Stomach (tissue), 9 donors: Measurements from ENCODE around the gene SRP68. TPM values are rescaled to one million over a fixed set of nuclear protein-coding genes. Genes with fewer than 3 reads are reported as not detected.

Experiments used
- DNase-seq, 2 donors: peaks; one replicate each; pipeline versions ENCODE4 v3.0.0 to v3.0.0-alpha.2; 2013 to 2019
- H3K27ac ChIP-seq, 5 donors: fragments of 200-600 bp in 4 of 5; sonication (generic) in 4 of 5; one replicate each; pipeline ENCODE4 v1.5.1; 2013 to 2019; ENCODE audit warnings: mild to moderate bottlenecking in 1 of 5, moderate library complexity in 1 of 5
- H3K27me3 ChIP-seq, 3 donors: fragments of 200-600 bp; sonication (generic); one replicate each; pipeline ENCODE4 v1.5.1; 2017 to 2019; ENCODE audit warnings: mixed run types in 1 of 3
- H3K36me3 ChIP-seq, 4 donors: fragments of 200-600 bp; sonication (generic); 1 replicate in 3 of 4; 2 replicates in 1 of 4; pipeline ENCODE4 v1.5.1; 2016 to 2019
- H3K4me1 ChIP-seq, 4 donors: fragments of 200-600 bp; sonication (generic); one replicate each; pipeline ENCODE4 v1.5.1; 2016 to 2019
- H3K4me3 ChIP-seq, 4 donors: fragments of 200-600 bp; sonication (generic) in 3 of 4; one replicate each; pipeline ENCODE4 v1.5.1; 2016 to 2019; ENCODE audit warnings: mild to moderate bottlenecking in 1 of 4
- H3K9me3 ChIP-seq, 4 donors: fragments of 200-600 bp; sonication (generic); one replicate each; pipeline ENCODE4 v1.5.1; 2016 to 2019
- EP300 ChIP-seq: sonication (generic); formaldehyde crosslinking; IDR thresholded peaks from one replicate; pipeline ENCODE4 v1.6.1; 2017; ENCODE audit warnings: antibody characterized with exemption
- POLR2A ChIP-seq, 4 donors: fragments of 450-650 bp; IDR thresholded peaks; one replicate each; pipeline ENCODE4 v1.6.1; 2016; ENCODE audit warnings: antibody characterized with exemption in 4 of 4, control low read depth in 2 of 4, mild to moderate bottlenecking in 1 of 4, moderate library complexity in 1 of 4
- POLR2AphosphoS5 ChIP-seq, 3 donors: sonication (generic); formaldehyde crosslinking; IDR thresholded peaks; one replicate each; pipeline ENCODE4 v1.6.1; 2016; ENCODE audit warnings: antibody characterized with exemption in 3 of 3
- WGBS, 5 donors: extraction: QIAGEN DNeasy Blood & Tissue Kit in 3 of 5; methylation state at CpG; one replicate each; pipeline versions ENCODE4 v1.1.5 to v1.1.7; 2013 to 2018; 5-methylcytosine and 5-hydroxymethylcytosine counted together
- intact Hi-C: fragments of 100-400 bp; cut with DNase I; formaldehyde crosslinking; loops from one replicate; pipeline ENCODE4 v1.15.1; 2023; ENCODE audit warnings: low total_unique reads
- polyA plus RNA-seq, 3 donors: library from polyadenylated mRNA; stranded (reverse); fragments of 200-250 nt; gene quantifications; one replicate each; pipeline ENCODE4 v1.2.3, GENCODE V29; 2013
- small RNA-seq, 4 donors: library from RNA; depleted of rRNA; stranded (forward); fragments of <200 nt; gene quantifications; one replicate each; pipeline ENCODE3, GENCODE V24; 2016
- total RNA-seq, 5 donors: library from RNA; depleted of rRNA; stranded (reverse); fragments of >200 nt; gene quantifications; one replicate each; pipeline versions ENCODE4 v1.1.0 to v1.2.3, GENCODE V29; 2014 to 2016
- TF ChIP-seq, protein P1 (sequence below), 7 experiments: fragments of 450-650 bp in 4 of 7; fragments of 200-600 bp in 3 of 7; sonication (generic) in 3 of 7; IDR thresholded peaks; one replicate each; pipeline ENCODE4 v1.5.1; 2016 to 2019; ENCODE audit warnings: antibody characterized with exemption in 7 of 7, control low read depth in 2 of 7, mild to moderate bottlenecking in 1 of 7
- donor health status: healthy with polysubstance abuse.
- donor health status: Bipolar disorder and iron deficiency.
- donor health status: healthy.

SRP68 gene
- total and polyA plus RNA-seq, 8 donors, result 24.6 to 49.8 (median 42.9) TPM

GRCh38 chr17:75994802-75995370 lies 77.4 kb downstream of the SRP68 start:
- H3K27ac ChIP-seq, result no peak overlapping the region
- DNase-seq, result no peak
- peaks cover 11 to 53% (median 41%) of the 10 kb centered on the region in 4 donors for H3K36me3 ChIP-seq
- no peak overlapping the region for H3K4me3 ChIP-seq
- intact Hi-C loops, result no loop called here
- no peaks in the 10 kb centered on the region for H3K27me3 ChIP-seq
- TF ChIP-seq, protein P1, sequence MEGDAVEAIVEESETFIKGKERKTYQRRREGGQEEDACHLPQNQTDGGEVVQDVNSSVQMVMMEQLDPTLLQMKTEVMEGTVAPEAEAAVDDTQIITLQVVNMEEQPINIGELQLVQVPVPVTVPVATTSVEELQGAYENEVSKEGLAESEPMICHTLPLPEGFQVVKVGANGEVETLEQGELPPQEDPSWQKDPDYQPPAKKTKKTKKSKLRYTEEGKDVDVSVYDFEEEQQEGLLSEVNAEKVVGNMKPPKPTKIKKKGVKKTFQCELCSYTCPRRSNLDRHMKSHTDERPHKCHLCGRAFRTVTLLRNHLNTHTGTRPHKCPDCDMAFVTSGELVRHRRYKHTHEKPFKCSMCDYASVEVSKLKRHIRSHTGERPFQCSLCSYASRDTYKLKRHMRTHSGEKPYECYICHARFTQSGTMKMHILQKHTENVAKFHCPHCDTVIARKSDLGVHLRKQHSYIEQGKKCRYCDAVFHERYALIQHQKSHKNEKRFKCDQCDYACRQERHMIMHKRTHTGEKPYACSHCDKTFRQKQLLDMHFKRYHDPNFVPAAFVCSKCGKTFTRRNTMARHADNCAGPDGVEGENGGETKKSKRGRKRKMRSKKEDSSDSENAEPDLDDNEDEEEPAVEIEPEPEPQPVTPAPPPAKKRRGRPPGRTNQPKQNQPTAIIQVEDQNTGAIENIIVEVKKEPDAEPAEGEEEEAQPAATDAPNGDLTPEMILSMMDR (IDR thresholded peaks at IDR 0.05), result no peak
- TF ChIP-seq POLR2A (IDR thresholded peaks at IDR 0.05) (no peak), EP300 (no peak), POLR2AphosphoS5 (IDR thresholded peaks at IDR 0.05) (no peak)
- 83 to 98% (median 93%) methylated on average over 5 of the region's 5 CpGs for WGBS, 5 donors
- no peaks in the 10 kb centered on the region for H3K9me3 ChIP-seq
- peaks cover 11 to 34% (median 27%) of the 10 kb centered on the region in 4 donors for H3K4me1 ChIP-seq

DNA sequence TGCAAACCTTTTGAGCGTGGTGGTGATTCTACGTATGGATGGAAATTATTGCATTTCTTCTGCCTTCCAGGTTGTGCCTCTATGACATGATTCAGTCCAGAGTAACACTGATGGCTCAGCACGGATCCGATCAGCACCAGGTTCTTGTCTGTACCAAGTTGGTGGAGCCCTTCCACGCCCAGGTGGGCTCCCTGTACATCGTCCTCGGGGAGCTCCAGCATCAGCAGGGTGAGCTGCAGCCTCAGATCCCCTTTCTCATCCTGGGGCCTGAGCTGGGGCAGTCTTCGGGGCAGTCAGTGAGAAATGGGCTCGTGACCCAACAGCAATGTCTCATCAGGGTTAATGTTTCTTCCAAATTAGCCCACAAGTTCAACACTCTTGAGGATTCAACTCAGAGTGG lies 80.9 kb downstream of the SRP68 start:
- WGBS, 5 donors, result 92 to 98% (median 94%) methylated on average over 8 to 9 of the region's 9 CpGs
- TF ChIP-seq POLR2AphosphoS5 (IDR thresholded peaks at IDR 0.05) (no peak), EP300 (no peak), POLR2A (IDR thresholded peaks at IDR 0.05) (no peak)
- TF ChIP-seq, protein P1 (IDR thresholded peaks at IDR 0.05), result no peak
- H3K4me3 ChIP-seq, result no peak overlapping the region
- H3K27me3 ChIP-seq, result no peaks in the 10 kb centered on the region
- H3K9me3 ChIP-seq, result no peaks in the 10 kb centered on the region
- no peak for DNase-seq
- no peak overlapping the region for H3K27ac ChIP-seq
- intact Hi-C loops, result no loop called here
- peaks cover 0 to 7% (median under 1%) of the 10 kb centered on the region in 4 donors for H3K4me1 ChIP-seq
- peaks cover 11 to 69% (median 52%) of the 10 kb centered on the region in 4 donors for H3K36me3 ChIP-seq

Small RNAs within 50 kb of the gene (small RNA-seq; reads per million reads assigned to genes)
- gene MIR6868, result 0 to 0.38 (median 0) reads per million in 4 donors

Other genes with a start within 250 kb of the SRP68 start
- gene UNC13D, start 228.1 kb downstream of the SRP68 start, total RNA-seq, result 10 to 100 TPM in 4 of 5 donors, 1 to 10 TPM in 1; 9.0 to 45.5 (median 25.5) TPM
- 10 to 100 TPM in 2 of 3 donors, 1 to 10 TPM in 1; 6.4 to 18.5 (median 17.9) TPM for gene UNC13D, start 228.1 kb downstream of the SRP68 start, polyA plus RNA-seq
- gene WBP2, start 217.2 kb downstream of the SRP68 start, total RNA-seq, result 100 to 1,000 TPM in 1 of 5 donors, 10 to 100 TPM in 4; 28.6 to 122 (median 46.1) TPM
- gene WBP2, start 217.2 kb downstream of the SRP68 start, polyA plus RNA-seq, result 100 to 1,000 TPM in 1 of 3 donors, 10 to 100 TPM in 2; 87.3 to 104 (median 98.6) TPM
- gene TRIM47, start 193.9 kb downstream of the SRP68 start, total RNA-seq, result 10 to 100 TPM in 4 of 5 donors, 1 to 10 TPM in 1; 3.5 to 40.4 (median 11.9) TPM
- 10 to 100 TPM; 24.2 to 34.7 (median 28.4) TPM for gene TRIM47, start 193.9 kb downstream of the SRP68 start, polyA plus RNA-seq
- gene TRIM65, start 175.6 kb downstream of the SRP68 start, total RNA-seq, result 10 to 100 TPM in 3 of 5 donors, 1 to 10 TPM in 1, not detected in 1; 9.2 to 26.6 (median 16.9) TPM
- 10 to 100 TPM in 1 of 3 donors, 1 to 10 TPM in 2; 8.1 to 10.6 (median 9.5) TPM for gene TRIM65, start 175.6 kb downstream of the SRP68 start, polyA plus RNA-seq
- gene MRPL38, start 167.6 kb downstream of the SRP68 start, total RNA-seq, result 100 to 1,000 TPM in 1 of 5 donors, 10 to 100 TPM in 3, 1 to 10 TPM in 1; 9.3 to 244 (median 29.9) TPM
- gene MRPL38, start 167.6 kb downstream of the SRP68 start, polyA plus RNA-seq, result 10 to 100 TPM; 54.2 to 89.2 (median 73.9) TPM
- 10 to 100 TPM in 4 of 5 donors, 1 to 10 TPM in 1; 3.8 to 21.7 (median 19.6) TPM for gene FBF1, start 131.5 kb downstream of the SRP68 start, total RNA-seq
- 10 to 100 TPM in 1 of 3 donors, 1 to 10 TPM in 2; 1.7 to 10.4 (median 6.8) TPM for gene FBF1, start 131.5 kb downstream of the SRP68 start, polyA plus RNA-seq
- gene ACOX1, start 93.4 kb downstream of the SRP68 start, total RNA-seq, result 100 to 1,000 TPM in 1 of 5 donors, 10 to 100 TPM in 4; 28.1 to 133 (median 71.8) TPM
- 10 to 100 TPM; 11.9 to 26.5 (median 20.6) TPM for gene ACOX1, start 93.4 kb downstream of the SRP68 start, polyA plus RNA-seq
- gene TEN1, start 93.3 kb downstream of the SRP68 start, total RNA-seq, result 100 to 1,000 TPM in 1 of 5 donors, 10 to 100 TPM in 3, not detected in 1; 14.2 to 121 (median 19.3) TPM
- gene TEN1, start 93.3 kb downstream of the SRP68 start, polyA plus RNA-seq, result 10 to 100 TPM; 37.1 to 66.6 (median 52.4) TPM
- gene CDK3, start 71.7 kb downstream of the SRP68 start, total RNA-seq, result 10 to 100 TPM in 1 of 5 donors, 1 to 10 TPM in 3, not detected in 1; 3.1 to 20.4 (median 7.3) TPM
- gene CDK3, start 71.7 kb downstream of the SRP68 start, polyA plus RNA-seq, result 10 to 100 TPM in 1 of 3 donors, 1 to 10 TPM in 2; 7.3 to 17.2 (median 8.2) TPM
- gene EVPL, start 45.2 kb downstream of the SRP68 start, total RNA-seq, result 10 to 100 TPM in 2 of 5 donors, 1 to 10 TPM in 3; 1.2 to 89.8 (median 9.7) TPM
- 100 to 1,000 TPM in 1 of 3 donors, 1 to 10 TPM in 2; 1.8 to 105 (median 8.2) TPM for gene EVPL, start 45.2 kb downstream of the SRP68 start, polyA plus RNA-seq
- gene GALR2, start 2.3 kb upstream of the SRP68 start, total RNA-seq, result not detected
- under 1 TPM in 1 of 3 donors, not detected in 2; 0.48 TPM for gene GALR2, start 2.3 kb upstream of the SRP68 start, polyA plus RNA-seq
- not detected for gene ZACN, start 6.7 kb upstream of the SRP68 start, total RNA-seq
- gene ZACN, start 6.7 kb upstream of the SRP68 start, polyA plus RNA-seq, result 1 to 10 TPM in 2 of 3 donors, under 1 TPM in 1; 1.00 to 1.9 (median 1.4) TPM
- 100 to 1,000 TPM in 2 of 5 donors, 10 to 100 TPM in 3; 65.7 to 280 (median 80.3) TPM for gene EXOC7, start 31.3 kb upstream of the SRP68 start, total RNA-seq
- 10 to 100 TPM; 31.8 to 47.2 (median 33.2) TPM for gene EXOC7, start 31.3 kb upstream of the SRP68 start, polyA plus RNA-seq
- 1 to 10 TPM in 3 of 5 donors, not detected in 2; 1.3 to 6.7 (median 4.5) TPM for gene FOXJ1, start 68.7 kb upstream of the SRP68 start, total RNA-seq
- gene FOXJ1, start 68.7 kb upstream of the SRP68 start, polyA plus RNA-seq, result under 1 TPM in 2 of 3 donors, not detected in 1; 0.12 to 0.25 TPM
- gene RNF157, start 168.0 kb upstream of the SRP68 start, total RNA-seq, result 10 to 100 TPM in 3 of 5 donors, 1 to 10 TPM in 2; 1.0 to 41.4 (median 11.6) TPM
- 1 to 10 TPM in 2 of 3 donors, under 1 TPM in 1; 0.95 to 4.1 (median 3.7) TPM for gene RNF157, start 168.0 kb upstream of the SRP68 start, polyA plus RNA-seq
- 10 to 100 TPM in 2 of 5 donors, 1 to 10 TPM in 3; 1.8 to 49.5 (median 9.9) TPM for gene UBALD2, start 192.8 kb upstream of the SRP68 start, total RNA-seq
- gene UBALD2, start 192.8 kb upstream of the SRP68 start, polyA plus RNA-seq, result 10 to 100 TPM; 37.2 to 48.4 (median 43.0) TPM
- 10 to 100 TPM in 1 of 5 donors, 1 to 10 TPM in 3, under 1 TPM in 1; 0.72 to 12.5 (median 2.3) TPM for gene QRICH2, start 235.8 kb upstream of the SRP68 start, total RNA-seq
- 1 to 10 TPM; 3.8 to 5.6 (median 4.0) TPM for gene QRICH2, start 235.8 kb upstream of the SRP68 start, polyA plus RNA-seq